Measurements from ENCODE around the gene KRTAP19-4. TPM values are rescaled to one million over a fixed set of nuclear protein-coding genes. Genes with fewer than 3 reads are reported as not detected.

Gene KRTAP19-4
- total RNA-seq = not detected in 2 replicates

GRCh38 chr21:30497065-30497464 lies at the start of gene KRTAP19-4:
KRTAP19-4 (minus strand) TSS chr21:30497165; CDS start chr21:30497110, 55 bp downstream.

GRCh38 chr21:30541764-30542163 lies 44.8 kb upstream of the KRTAP19-4 start, which contains the start of gene KRTAP19-6:
KRTAP19-6 (minus strand) TSS chr21:30541864; CDS start chr21:30541833, 31 bp downstream.

GRCh38 chr21:30502041-30502440 lies 5.1 kb upstream of the KRTAP19-4 start, which contains the start of gene KRTAP19-5:
KRTAP19-5 (minus strand) TSS chr21:30502141; CDS start chr21:30502090, 51 bp downstream.

GRCh38 chr21:30491963-30492428 lies 5.0 kb downstream of the KRTAP19-4 start, which contains the start of gene KRTAP19-3:
KRTAP19-3 (minus strand) TSS chr21:30492013; CDS start chr21:30491957, 56 bp downstream.

GRCh38 chr21:30487336-30487735 lies 9.6 kb downstream of the KRTAP19-4 start, which contains the start of gene KRTAP19-2:
KRTAP19-2 (minus strand) TSS chr21:30487436; CDS start chr21:30487348, 88 bp downstream.

GRCh38 chr21:30480145-30480544 lies 16.8 kb downstream of the KRTAP19-4 start, which contains the start of gene KRTAP19-1:
KRTAP19-1 (minus strand) TSS chr21:30480367; CDS start chr21:30480317, 50 bp downstream.

Other genes with a start within 250 kb of the KRTAP19-4 start
- not detected in 2 replicates for gene KRTAP24-1, start 214.2 kb downstream of the KRTAP19-4 start, total RNA-seq
- gene KRTAP25-1, start 207.7 kb downstream of the KRTAP19-4 start, total RNA-seq = not detected in 2 replicates
- not detected in 2 replicates for gene KRTAP26-1, start 176.8 kb downstream of the KRTAP19-4 start, total RNA-seq
- gene KRTAP27-1, start 159.5 kb downstream of the KRTAP19-4 start, total RNA-seq = not detected in 2 replicates
- gene KRTAP23-1, start 148.6 kb downstream of the KRTAP19-4 start, total RNA-seq = not detected in 2 replicates
- not detected in 2 replicates for gene KRTAP13-2, start 124.9 kb downstream of the KRTAP19-4 start, total RNA-seq
- gene KRTAP13-1, start 101.1 kb downstream of the KRTAP19-4 start, total RNA-seq = not detected in 2 replicates
- gene KRTAP13-3, start 71.2 kb downstream of the KRTAP19-4 start, total RNA-seq = not detected in 2 replicates
- gene KRTAP13-4, start 66.9 kb downstream of the KRTAP19-4 start, total RNA-seq = not detected in 2 replicates
- not detected in 2 replicates for gene KRTAP15-1, start 56.9 kb downstream of the KRTAP19-4 start, total RNA-seq
- gene KRTAP19-1, start 16.8 kb downstream of the KRTAP19-4 start, total RNA-seq = 0.24 TPM in 1 of 2 replicates, not detected in the other
- not detected in 2 replicates for gene KRTAP19-2, start 9.7 kb downstream of the KRTAP19-4 start, total RNA-seq
- gene KRTAP19-3, start 5.2 kb downstream of the KRTAP19-4 start, total RNA-seq = not detected in 2 replicates
- not detected in 2 replicates for gene KRTAP19-5, start 5.0 kb upstream of the KRTAP19-4 start, total RNA-seq
- gene KRTAP19-6, start 44.7 kb upstream of the KRTAP19-4 start, total RNA-seq = not detected in 2 replicates
- gene KRTAP19-7, start 64.1 kb upstream of the KRTAP19-4 start, total RNA-seq = not detected in 2 replicates
- gene KRTAP22-2, start 93.2 kb upstream of the KRTAP19-4 start, total RNA-seq = not detected in 2 replicates
- not detected in 2 replicates for gene KRTAP6-3, start 95.3 kb upstream of the KRTAP19-4 start, total RNA-seq
- not detected in 2 replicates for gene KRTAP6-2, start 101.7 kb upstream of the KRTAP19-4 start, total RNA-seq
- gene KRTAP22-1, start 103.9 kb upstream of the KRTAP19-4 start, total RNA-seq = not detected in 2 replicates
- gene KRTAP6-1, start 116.8 kb upstream of the KRTAP19-4 start, total RNA-seq = not detected in 2 replicates
- gene KRTAP20-1, start 119.3 kb upstream of the KRTAP19-4 start, total RNA-seq = not detected in 2 replicates
- gene KRTAP20-4, start 123.5 kb upstream of the KRTAP19-4 start, total RNA-seq = not detected in 2 replicates
- not detected in 2 replicates for gene KRTAP20-2, start 138.0 kb upstream of the KRTAP19-4 start, total RNA-seq
- gene KRTAP20-3, start 145.7 kb upstream of the KRTAP19-4 start, total RNA-seq = not detected in 2 replicates
- not detected in 2 replicates for gene KRTAP21-3, start 221.6 kb upstream of the KRTAP19-4 start, total RNA-seq

Measured in tracheal epithelial cell (primary cell).